ENCODE data around the gene SPINK4.

The SPINK4 gene

DNA sequence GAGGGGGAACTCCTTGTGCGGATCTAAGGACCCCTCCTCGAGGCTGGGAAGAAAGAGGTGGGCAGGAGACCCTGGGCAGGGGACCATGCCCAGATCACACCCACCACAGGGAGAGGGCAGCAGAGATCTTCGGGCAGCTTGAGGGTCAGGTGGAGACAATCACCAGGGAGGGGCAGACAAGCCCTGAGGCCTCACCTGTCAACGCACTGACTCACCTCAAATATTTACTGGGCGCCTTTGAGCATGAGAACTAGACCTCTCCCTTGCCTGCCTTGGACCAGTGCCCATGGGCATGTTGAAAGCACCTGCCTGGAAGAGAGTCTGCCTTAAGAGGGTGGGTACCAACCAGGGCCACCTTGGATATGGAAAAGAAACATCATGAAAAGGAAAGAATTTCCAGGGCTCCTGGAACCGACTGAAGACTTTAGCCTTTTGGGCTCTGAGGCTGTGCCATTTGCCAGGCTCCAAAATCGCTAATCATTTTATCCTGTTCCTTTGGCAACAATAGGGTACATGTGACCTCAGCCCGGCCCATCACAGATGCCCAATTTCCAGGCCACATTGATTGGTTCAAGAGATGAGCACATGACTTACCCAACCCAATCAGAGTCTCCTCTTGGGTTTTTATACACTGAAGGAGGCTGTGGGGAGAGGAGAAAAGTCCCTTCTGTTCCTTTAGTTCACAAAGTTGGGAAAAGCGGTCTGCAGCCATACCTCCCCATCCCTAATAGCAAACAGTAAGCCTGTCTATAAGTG lies 10.4 kb upstream of the SPINK4 start:
- DNase-seq (ENCODE audit: low read depth): no peak

DNA sequence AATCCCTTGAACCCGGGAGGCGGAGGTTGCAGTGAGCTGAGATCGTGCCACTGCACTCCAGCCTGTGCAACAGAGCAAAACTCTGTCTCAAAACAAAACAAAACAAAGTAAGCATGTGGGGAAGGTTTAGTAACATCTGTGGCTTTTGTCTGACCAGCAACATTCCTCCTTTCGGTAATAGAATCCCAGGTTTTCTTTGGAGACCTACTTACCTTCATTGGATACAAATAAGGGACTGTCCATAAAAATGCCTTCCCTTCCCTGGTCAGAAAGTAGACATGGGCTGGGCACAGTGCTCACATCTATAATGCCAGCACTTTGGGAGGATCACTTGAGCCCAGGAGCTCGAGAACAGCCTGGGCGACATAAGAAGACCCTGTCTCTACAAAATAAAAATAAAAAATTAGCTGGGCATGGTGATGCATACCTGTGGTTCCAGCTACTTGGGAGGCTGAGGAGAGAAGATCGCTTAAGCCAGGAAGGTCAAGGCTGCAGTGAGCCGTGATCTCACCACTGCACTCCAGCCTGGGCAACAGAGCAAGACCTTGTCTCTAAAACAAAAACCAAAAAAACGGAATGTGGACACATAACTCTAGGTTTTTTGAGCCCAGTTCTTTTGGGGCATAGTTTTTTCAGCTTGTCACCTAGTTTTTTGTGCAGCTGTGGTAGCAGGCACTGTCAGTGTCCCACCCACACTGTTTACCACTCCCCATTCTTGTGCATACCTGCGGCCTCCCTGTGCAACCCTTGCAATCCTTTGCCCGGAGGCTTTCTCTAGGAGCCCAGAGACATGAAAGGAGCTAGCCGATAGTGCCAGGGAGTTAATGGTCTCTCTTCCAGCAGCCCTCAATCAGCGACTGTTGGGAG lies 9.0 kb upstream of the SPINK4 start:
- no peak for DNase-seq (ENCODE audit: low read depth)

DNA sequence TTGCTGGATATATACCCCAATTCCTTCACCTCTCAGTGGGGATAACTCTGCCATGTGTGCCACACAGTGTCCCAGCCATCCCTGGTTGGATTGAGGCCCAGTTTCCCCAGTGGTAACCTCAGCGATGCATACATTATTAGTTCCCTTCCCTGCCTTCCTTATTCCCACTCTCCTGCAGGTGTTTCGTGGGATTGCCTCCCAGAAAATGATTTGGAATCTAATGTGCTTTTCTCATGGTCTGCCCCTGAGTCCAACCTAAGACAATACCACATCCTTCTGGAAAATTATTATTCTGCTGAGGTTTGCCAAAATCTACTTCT lies 8.4 kb upstream of the SPINK4 start:
- no peak for DNase-seq (ENCODE audit: low read depth)

DNA sequence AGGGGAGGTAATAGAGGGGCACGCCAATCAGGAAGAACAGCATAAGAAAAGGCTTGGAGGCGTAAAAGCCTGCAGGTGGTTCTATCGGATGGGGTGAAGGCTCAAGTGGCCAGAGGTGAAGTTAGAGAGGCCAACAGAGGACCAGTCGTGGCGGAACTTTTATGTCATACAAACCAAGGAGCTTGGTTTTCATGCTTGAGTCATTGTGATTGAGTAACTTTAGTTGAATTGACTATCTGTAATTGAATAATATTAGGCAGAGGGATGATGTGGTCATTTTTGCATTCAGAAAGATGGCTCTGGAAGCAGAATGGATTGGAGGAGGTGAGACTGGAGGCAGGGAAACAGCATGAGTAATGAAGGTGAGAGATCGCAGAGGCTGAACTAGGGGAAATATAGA lies 7.2 kb upstream of the SPINK4 start:
- DNase-seq (ENCODE audit: low read depth): no peak

DNA sequence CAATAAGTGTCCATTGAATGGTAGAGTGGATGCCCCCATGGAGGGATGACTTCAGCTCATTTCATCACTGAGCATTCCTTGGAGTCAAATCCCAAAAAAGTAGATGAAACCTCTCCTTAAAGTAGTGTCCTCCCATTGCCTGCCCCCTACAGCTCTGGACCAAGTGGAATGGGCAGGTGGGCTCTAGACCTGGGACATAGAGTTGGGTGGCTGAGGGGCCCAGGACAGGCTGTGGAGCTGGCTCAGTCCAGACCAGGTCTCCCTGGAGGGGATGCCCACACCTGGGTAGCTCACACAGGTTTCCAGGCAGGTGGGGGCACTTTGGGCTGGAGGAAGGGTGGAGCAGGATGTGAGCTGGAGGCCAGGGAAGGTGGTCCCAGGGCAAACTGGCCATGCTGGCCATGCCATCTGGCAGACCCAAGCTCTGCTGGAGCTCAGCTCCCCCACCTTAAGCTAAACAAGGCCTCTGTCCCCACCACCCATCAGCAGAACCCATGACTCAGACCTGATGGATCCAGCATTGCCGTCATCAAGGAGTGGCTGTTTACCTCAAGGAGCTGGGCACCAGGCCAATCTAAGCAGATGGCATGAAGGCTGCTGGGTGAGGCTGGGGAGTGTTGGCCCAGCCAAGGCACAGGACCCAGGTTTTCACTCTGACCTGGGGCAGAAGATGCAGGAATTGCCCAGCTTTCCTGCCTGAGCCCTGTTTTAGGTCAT lies 6.2 kb upstream of the SPINK4 start:
- DNase-seq (ENCODE audit: low read depth): no peak

DNA sequence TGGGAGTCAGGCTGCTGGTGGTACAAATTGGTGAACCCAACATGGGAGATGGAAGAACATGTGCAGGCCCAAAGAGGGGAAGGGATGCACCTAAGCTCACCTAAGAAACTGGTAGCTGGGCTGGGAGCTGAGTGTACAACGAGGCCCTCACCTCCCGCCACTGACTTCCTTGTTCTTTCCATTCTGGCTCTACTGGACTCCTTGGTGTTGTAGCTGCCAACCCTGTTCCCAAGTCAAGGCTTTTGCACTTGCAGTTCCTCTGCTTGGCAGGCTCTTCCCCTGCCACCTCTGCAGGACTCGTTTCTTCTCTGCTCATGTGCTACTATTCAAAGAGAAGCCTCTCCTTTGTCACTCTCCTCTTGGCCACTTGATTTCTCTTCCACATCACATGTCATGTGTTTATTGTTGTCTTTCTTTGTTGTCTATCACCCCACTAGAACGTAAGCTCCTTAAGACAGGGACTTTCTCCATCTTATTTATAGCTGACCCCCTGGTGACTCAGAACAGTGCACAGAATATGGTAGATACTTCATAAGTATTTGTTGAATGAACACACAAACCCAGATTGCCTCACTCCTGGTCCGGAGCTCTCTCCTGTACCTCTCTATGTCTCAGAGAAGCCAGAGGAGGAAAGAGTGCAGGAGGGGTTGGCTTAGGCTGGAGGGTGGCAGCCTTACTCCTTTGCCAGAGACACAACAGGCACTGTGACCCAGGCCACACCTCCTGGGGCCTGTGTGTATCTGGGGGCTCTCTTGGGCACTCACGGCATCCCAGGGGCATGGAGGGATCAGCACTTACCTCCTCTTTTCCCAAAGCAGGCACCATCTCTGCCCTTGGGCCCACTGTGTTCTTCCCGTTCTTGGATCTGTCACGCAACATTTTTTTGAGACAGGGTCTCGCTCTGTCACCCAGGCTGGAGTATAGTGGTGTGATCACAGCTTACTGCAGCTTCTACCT lies 5.2 kb upstream of the SPINK4 start:
- no peak for DNase-seq (ENCODE audit: low read depth)

DNA sequence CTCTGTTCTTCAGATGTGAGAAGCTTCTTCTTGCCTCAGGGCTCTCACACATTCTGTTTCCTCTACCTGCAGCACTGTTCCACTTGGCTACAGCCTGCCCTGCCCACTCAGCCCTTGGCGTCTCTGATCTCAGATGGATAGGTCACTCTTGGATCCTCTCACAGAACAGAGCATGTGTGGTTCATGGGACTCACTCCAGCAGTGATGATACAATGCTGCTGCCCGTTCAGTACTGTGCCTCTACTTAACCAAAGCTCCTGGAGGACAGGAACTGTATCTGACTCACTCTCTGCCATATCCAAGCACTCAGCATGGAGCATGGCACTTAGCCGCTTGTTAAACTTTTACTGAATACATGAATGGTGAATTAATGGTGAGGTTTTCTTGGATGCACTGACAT lies 3.4 kb upstream of the SPINK4 start:
- DNase-seq (ENCODE audit: low read depth): no peak

DNA sequence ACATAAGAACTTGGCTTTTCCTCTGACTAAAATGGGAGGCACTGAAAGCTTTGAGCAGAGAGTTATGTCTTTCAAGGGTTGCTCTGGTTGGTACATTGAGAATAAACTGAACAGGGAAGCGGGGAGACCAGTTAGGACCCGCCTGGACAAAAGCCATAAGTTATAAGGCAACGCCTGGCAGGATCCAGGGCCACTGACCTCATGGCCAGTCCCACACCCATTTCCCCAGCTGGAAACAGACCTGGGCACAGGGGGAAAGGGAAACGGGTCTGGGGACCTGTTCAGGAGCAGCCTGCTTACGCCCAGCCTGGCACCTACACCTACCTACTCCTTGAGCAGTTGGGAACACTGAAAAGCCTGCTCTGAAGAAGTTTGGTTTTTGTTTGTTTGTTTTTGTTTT lies 1.3 kb downstream of the SPINK4 start:
- DNase-seq (ENCODE audit: low read depth): no peak

DNA sequence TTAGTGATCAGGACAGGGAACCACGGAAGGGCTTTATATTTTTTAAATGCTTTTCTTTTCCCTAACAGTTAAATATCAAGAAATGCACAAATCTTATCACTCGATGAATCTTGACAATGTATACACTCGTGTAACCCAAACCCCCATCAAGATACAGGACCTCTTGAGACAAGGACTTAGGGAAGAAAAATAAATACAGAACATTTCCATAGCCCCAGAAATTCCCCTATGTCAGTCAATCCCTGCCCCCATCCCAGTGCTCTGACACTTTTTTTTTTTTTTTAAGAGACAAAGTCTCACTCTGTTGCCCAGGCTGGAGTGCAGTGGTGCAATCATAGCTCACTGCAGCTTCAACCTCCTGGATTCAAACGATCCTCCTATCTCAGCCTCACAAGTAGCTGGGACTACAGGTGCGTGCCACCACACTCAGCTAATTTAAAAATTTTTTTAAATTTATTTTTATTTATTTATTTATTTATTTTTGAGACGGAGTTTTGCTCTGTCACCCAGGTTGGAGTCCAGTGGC lies 2.7 kb downstream of the SPINK4 start:
- DNase-seq (ENCODE audit: low read depth): no peak

DNA sequence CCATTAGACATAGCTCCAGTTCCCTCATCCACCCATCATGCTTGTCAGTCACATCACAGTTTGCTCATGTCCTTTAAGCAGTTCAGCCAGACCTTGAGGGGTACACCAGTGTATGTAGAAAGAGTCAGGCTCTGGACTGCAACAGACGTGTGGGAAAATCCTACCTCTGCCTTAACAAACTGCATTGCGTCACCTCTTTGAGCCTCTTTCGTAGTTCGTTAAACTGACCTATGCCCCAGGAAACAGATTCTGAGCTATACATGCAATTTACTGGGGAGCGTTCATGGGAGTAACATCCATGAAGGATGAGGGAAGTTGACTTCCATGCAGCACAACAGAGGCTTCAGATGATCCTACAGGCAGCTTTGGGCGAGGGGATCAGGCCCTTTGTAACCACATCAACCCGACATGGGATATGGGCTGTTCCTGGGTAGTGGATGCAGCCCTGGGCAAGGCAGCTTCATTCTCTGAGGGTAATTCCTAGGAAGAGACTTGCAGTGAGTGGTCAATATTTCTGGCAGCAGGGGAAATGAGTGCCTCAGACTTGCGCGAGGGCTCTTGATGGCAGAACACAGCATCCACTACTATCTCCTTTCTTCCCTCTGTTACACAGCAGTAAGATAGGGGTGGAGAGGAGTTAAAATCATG lies 4.3 kb downstream of the SPINK4 start:
- no peak for DNase-seq (ENCODE audit: low read depth)

DNA sequence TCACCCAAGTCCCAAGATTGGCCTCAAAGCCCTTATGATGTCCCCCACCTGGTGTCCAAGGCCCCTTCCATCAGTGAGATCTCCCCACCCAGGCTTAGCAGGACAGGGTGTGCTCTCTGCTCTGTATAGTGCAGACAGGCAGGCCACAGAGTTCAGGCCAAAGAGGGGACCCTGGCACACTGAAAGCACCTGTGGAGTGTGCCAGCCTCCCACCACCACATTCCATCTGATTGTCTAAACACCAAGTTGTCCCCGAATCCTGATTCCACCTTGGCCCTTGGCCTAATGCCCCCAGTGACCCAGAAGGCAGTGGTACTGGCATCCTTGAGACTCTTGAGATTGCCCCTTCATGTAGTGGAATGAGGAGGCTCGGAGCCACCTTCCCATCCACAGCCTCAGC lies 5.4 kb downstream of the SPINK4 start:
- DNase-seq (ENCODE audit: low read depth): no peak

DNA sequence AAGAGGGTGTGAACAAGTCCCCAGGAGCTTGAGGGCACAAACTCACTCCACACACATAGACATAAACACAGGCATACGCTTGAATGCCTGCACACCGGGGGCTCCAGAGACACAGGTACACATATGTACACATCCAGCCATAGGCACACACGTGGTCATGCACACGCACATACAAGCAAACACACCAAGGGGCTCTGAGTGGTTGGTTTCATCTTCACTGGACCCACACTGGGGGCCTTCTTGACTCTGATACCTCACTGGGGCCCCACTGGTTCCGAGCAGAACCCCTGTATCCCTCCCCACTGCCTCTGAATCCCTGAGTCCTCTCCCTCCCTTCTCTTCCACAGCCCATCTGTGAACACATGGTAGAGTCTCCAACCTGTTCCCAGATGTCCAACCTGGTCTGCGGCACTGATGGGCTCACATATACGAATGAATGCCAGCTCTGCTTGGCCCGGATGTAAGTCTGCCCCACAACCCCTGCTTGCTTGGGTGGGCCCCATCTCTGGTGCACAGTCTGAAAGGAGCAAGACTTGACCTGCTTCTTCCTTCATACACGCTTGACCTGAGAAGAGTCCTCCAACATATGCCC lies 6.4 kb downstream of the SPINK4 start:
- DNase-seq (ENCODE audit: low read depth): no peak

DNA sequence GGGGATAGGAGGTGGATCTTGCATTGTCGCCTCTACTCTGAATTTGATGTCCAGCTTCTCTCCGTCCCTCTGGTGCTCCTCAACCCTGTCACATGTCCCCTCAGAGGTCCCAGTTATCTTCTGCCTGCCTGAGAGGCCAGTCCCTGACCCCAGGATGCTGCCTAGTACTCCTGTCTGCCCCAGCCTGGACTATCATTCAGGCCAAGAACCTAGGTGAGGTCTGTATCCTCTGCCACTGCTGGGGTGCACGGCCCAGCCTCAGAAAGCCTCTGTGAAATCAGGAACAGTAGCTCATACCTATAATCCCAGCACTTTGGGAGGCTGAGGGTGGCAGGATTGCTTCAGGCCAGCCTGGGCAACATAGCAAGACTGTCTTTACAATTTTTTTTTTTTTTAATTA lies 8.6 kb downstream of the SPINK4 start:
- DNase-seq (ENCODE audit: low read depth): no peak

DNA sequence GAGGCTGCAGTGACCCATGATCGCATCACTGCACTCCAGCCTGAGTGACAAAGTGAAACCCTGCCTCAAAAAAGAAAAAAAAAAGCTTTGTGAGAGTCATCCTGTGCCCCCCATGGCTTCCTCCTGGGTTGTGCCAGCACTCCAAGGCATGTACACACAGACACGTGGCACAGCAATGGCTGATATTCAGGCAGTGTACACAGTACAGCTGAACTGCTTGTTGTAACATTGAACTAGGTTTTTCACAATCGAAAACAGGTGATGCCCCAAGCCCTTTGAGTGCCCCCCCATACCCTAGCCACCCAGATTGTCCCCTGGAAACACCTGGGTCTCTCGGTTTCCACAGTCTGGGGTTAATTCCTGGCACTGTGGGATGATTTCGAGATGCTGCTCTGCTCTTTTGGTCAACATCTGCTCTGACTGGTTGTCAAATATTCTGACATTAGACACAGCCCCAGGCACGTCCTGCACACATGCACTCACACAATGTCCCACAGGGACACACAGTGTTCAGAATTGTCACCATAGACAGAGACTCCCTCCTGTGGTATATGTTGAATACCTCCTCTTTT lies 9.2 kb downstream of the SPINK4 start:
- DNase-seq (ENCODE audit: low read depth): no peak

DNA sequence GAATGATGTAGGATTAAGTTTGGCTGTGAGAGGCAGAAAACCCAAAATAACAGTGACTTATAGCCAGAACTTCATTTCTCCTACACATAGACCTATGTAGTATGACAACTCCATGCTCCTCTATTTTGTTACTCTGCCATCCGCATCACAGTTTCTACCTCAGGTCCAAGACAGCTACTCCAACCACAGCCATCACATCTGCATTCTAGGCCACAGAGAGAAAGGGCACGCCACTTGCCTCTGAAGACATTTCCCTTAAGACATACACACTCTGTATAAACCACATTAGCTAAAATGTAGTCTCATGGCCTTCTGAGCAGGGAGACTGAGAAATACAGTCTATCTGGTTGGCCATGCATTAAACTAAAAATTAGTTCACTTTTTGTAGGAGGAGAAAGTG lies 10.0 kb downstream of the SPINK4 start:
- DNase-seq (ENCODE audit: low read depth): no peak

DNA sequence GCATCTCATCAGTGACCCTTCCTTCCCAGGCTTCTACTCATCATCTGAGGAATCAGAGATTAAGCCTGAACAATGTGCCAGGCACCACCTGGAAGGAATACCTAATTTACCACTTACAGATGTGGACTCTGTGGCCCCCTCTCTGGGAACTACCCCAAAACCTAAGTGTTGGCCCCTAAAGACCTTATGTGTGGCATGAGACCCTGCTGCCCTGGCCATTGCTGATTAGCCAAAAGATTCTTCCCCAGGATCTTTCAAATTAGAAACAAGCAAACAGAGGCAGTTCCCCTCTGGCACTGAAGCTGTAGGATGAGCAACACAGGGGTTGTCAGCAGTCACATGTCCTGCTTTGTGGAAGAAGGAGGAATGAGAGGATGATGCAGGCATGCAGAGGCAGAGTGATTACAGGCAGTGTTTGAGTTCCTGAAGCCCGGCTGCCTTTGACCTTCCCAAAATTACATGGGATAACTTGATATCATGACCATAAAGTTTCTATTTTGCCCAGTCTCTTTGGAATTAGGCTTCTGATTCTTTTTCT lies 10.6 kb downstream of the SPINK4 start:
- no peak for DNase-seq (ENCODE audit: low read depth)

DNA sequence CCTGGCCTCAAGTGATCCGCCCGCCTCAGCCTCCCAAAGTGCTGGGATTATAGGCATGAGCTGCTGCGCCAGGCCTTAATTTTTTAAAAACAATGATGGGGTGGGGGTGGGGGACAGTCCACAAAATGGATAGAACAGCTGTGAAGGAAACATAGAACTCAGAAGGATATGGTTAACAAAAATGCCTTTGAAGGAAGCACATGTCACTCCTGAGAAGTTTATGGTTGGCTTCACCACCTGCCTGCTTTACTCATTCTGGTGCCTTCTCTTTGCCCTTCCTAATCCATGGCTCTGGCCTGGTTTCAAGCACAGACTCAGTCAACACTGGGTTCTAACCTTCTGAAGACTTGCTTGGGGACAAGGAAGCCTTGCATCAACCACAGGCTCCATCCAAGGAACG lies 14.2 kb downstream of the SPINK4 start:
- DNase-seq (ENCODE audit: low read depth): no peak

DNA sequence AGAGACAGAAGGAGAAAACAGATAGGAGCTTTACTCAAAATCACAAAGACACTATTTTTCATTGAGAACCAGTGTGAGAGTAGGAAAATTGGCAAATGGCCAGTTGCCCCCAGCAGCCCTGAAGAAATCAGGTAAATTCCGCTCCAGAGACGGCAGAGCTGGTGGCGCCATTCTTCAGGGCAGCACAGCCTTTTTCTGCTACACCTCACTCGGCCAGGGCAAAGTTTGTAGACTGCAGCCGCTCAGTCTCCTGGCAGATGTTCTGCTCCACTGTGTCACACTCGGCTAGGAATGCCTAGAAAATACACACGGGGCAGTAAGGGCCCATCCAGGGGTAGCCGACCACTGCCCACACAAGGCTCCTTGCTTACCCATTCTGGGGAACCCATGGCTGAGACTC lies 15.0 kb downstream of the SPINK4 start:
- no peak for DNase-seq (ENCODE audit: low read depth)

DNA sequence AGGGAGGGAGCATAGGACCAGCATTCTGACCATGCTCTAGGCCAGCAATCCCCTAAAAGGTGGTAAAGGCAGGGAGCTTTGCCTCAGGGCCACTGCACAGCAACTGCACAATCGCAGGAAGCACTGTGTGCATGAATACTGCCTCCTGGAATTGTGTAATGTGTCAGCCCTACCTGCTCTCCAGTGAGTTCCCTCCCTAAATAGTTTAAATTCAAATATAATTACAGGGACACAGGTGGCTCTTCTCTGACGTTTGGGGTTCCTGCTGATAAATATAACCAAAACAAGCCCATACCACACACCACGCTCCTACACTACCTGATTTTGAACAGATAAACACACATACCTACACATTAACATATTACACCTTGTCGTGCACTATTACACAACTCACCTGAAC lies 15.5 kb downstream of the SPINK4 start:
- no peak for DNase-seq (ENCODE audit: low read depth)

DNA sequence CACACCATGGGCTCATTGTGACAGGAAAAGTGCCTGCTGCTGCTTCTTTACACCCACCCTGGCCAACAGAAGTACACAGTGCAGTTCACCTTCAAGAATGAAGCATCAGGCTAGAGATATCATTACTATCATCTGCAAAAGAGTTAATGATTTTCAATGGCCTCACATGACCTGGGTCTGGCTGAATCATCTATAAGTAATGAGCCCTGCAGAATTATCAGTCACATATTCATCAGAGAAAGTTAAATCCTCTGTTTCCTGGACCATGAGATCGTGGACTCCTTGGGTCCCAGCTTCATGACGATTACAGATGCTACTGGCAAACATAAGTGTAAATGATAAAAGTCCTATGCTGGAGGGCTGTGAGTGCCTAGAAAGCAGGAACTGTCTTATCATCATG lies 16.3 kb downstream of the SPINK4 start:
- DNase-seq (ENCODE audit: low read depth): no peak
